Right cardiac atrium (tissue), 5 donors: ENCODE data around the gene DIP2C. TPM values are rescaled to one million over a fixed set of nuclear protein-coding genes. Genes with fewer than 3 reads are reported as not detected.
"Not testable (repeated sequence)": the region's sequence is repeated elsewhere in the genome, so short reads cannot be mapped to it uniquely, and the experiment has no call there.

Source experiments
- ATAC-seq, 2 donors: fragments of 200-7000 bp; cut with Tn5 transposase; one replicate each; pipeline versions ENCODE4 v1.8.0 to v1.9.1; 2020; ENCODE audit warnings: moderate library complexity in 2 of 2, mild to moderate bottlenecking in 1 of 2
- DNase-seq, 3 donors: peaks; one replicate each; pipeline ENCODE4 v3.0.0-alpha.2; 2020
- H3K27ac ChIP-seq: one replicate; pipeline ENCODE4 v1.5.1; 2013; ENCODE audit warnings: mild to moderate bottlenecking, low read length, control low read depth, moderate library complexity
- H3K27me3 ChIP-seq: one replicate; pipeline ENCODE4 v1.6.1; 2013; ENCODE audit not compliant: control insufficient read depth, insufficient read depth
- H3K4me1 ChIP-seq: one replicate; pipeline ENCODE4 v1.6.1; 2013; ENCODE audit warnings: low read length; ENCODE audit not compliant: control insufficient read depth, insufficient read depth
- H3K4me3 ChIP-seq: one replicate; pipeline ENCODE4 v1.5.1; 2013; ENCODE audit warnings: low read length, control low read depth
- H3K9me3 ChIP-seq: one replicate; pipeline ENCODE4 v1.6.1; 2013; ENCODE audit warnings: low read length; ENCODE audit not compliant: control insufficient read depth
- WGBS: extraction: QIAGEN DNeasy Blood & Tissue Kit; methylation state at CpG from one replicate; pipeline ENCODE4 v1.1.7; 2013; 5-methylcytosine and 5-hydroxymethylcytosine counted together
- intact Hi-C, 4 donors: fragments of 100-400 bp; cut with DNase I; formaldehyde crosslinking; loops; one replicate each; pipeline versions ENCODE4 v1.11.0 to v1.14.0; 2022 to 2023
- polyA plus RNA-seq: library from polyadenylated mRNA; stranded (reverse); fragments of 200-250 nt; gene quantifications from one replicate; pipeline ENCODE4 v1.2.3, GENCODE V29; 2013
- total RNA-seq, 4 donors: library from RNA; stranded (reverse); fragmentation: NEBNext Ultra II Directional; extraction: Animal tissue kit (Norgen Biotek cat#: 25700); gene quantifications; one replicate each; pipeline ENCODE4 v1.2.1, GENCODE V29; 2021
- donor health status: healthy with polysubstance abuse.
- donor health status: DM: no; HTN: yes; CAD: no.
- donor health status: DM: no; HTN: no; CAD: no.
- donor health status: DM: no; HTN: yes; CAD: no; lungs with severe emphysema.
- donor health status: DM: yes; HTN: yes; CAD: no.

Gene DIP2C
- total and polyA plus RNA-seq, 5 donors: 7.9 to 31.5 (median 25.5) TPM

DNA sequence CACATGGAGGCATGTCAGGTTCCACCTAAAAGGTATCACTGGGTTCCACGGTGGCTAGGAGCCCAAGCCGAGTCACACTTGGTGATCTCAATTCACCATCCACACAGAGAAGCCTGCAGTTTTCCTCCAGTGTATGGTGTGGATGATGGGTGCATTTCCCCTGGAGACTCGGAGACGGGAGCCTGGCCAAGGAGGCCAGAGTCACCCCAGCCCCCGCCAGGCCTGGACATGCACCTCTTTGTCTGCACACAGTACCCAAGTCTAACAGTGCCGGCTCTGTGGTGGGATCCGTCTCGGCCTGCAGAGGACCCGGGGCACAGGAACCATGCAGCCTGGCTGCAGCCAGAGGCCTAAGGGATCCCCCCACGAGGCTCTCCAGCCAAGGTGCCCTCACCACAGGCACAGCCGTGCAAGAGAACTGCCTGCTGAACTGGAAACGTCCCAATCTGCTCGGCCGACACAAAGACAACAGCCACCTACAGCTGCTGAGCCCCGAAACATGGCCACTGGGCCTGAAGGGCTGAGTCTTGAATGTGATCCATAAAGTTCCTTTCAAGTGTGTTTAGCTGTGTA lies 75.2 kb downstream of the DIP2C start:
- ATAC-seq: peak; percentile 7 to 8
- intact Hi-C loops: no loop called here
- no peaks in the 10 kb centered on the region for H3K27me3 ChIP-seq
- DNase-seq: no peak
- 71% methylated on average over 15 of the region's 15 CpGs for WGBS
- H3K9me3 ChIP-seq: no peaks in the 10 kb centered on the region
- H3K4me3 ChIP-seq: no peak overlapping the region
- H3K4me1 ChIP-seq: peaks cover 25% of the 10 kb centered on the region
- H3K27ac ChIP-seq: no peak overlapping the region

DNA sequence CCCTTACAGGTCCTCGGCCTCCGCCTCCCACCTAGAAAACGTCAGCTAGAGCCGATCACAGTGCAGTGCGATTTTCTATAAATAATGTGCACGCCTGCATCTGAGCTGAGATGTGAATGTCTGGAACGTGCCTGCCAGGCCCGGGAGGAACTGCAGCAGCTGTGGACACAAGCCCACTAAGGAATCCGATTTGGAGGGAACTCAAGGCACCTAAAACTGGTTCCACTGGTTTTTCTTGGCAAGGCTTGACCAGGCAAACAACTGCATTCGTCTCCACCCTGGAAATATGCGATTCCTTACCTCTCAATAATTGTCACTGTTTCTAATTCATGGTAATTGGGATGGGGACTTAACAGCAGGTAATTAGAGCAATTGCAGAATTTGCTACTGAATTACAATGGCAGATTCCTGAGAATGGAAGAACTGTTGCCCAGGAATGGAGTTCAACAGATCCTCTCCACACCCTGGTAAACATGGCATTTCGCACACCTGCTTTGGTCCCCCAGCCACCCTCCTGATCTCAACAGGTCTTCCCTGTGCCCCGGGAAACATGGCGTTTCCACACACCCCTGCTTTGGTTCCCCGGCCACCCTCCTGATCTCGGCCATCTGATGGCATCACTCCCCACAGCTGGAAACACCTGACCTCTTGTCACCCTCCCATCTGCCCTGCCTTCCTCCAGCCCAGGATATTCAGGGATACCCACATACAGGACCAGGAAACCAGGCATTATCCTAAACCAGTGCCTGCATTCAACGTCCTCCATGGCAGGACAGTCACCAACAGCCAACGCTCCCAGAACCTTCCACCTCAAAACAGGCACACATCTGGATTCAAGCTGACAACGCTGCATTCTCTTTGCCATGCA lies 76.0 kb downstream of the DIP2C start:
- no peak for DNase-seq
- H3K27ac ChIP-seq: no peak overlapping the region
- intact Hi-C loops: no loop called here

DNA sequence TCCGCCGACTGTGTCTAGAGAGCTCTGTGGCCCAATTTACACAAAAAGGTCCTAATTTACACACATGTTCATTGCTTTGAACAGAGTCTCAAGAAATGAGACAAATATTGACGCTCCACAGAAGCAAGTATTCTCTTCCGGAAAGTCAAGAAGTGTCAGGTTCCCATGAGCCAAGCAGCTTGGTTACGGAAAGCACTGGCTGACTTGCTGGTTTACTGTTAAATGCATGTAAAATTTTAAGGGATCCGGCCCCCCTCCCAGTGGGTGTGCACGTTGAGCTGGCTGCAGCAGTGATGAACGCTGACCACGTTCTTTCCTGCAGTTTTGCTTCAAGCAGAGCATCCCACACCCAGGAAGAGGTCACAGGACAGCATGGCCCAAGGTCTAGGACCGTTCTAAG lies 76.8 kb downstream of the DIP2C start:
- Histone ChIP-seq H3K4me3 (no peak overlapping the region), H3K9me3 (no peaks in the 10 kb centered on the region), H3K27ac (no peak overlapping the region), H3K27me3 (no peaks in the 10 kb centered on the region), H3K4me1 (peaks cover 23% of the 10 kb centered on the region)
- 74% methylated on average over 10 of the region's 10 CpGs for WGBS
- DNase-seq: no peak
- no peak for ATAC-seq
- intact Hi-C loops: no loop called here

More for the DNA sequence above, 76.0 kb downstream of the DIP2C start:
- peaks cover 25% of the 10 kb centered on the region for H3K4me1 ChIP-seq
- H3K9me3 ChIP-seq: no peaks in the 10 kb centered on the region
- no peaks in the 10 kb centered on the region for H3K27me3 ChIP-seq
- H3K4me3 ChIP-seq: no peak overlapping the region
- 69% methylated on average over 19 of the region's 19 CpGs for WGBS
- ATAC-seq: peak; percentile 62 to 73

DNA sequence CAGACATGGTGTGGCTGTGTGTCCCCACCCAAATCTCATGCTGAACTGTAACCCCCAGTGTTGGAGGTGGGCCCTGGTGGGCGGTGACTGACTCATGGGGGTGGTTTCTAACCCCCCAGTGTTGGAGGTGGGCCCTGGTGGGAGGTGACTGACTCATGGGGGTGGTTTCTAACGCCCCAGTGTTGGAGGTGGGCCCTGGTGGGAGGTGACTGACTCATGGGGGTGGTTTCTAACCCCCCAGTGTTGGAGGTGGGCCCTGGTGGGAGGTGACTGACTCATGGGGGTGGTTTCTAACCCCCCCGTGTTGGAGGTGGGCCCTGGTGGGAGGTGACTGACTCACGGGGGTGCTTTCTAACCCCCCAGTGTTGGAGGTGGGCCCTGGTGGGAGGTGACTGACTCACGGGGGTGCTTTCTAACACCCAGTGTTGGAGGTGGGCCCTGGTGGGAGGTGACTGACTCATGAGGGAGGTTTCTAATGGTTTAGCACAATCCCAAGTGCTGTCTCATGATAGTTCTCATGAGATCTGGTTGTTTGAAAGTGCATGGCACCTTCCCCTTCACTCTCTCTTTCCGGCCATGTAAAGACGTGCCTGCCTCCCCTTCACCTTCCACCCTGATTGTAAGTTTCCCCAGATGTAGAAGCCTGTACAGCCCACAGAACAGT lies 78.7 kb downstream of the DIP2C start:
- WGBS: 81% methylated on average over 7 of the region's 7 CpGs
- ATAC-seq, H3K27ac ChIP-seq, H3K4me3 ChIP-seq, intact Hi-C loops, H3K9me3 ChIP-seq, DNase-seq, H3K27me3 ChIP-seq: not testable (repeated sequence)
- peaks cover 20% of the 10 kb centered on the region for H3K4me1 ChIP-seq

DNA sequence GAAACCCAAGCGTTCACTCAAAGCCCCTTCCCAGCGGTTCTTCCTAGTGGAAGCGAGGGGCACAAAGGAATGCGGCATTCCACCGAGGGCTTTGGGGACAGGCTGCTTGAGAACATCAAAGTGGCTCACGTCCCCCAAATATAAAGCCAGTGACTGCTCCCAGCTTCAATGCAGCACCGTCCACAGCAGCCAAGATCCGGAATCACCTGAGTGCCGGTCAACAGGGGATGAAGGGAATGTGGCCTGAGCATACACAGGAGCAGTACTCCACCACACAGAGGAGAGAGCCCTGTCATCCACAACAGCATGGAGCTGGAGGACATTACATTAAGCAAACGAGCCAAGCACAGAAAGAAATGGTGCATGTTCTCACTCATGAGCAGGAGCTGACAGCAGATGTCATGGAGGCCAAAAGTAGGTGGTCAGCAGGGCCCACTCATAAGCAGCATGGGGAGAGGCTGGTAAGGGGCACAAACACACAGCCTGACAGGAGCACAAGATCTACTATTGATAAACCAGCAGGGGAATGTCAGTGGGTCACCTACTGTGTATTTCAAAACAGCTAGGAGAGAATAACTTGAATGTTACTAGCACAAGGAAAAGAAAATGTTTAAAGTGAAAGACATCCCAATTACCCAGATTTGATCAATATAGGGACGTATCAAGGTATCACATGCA lies 79.5 kb downstream of the DIP2C start:
- Histone ChIP-seq H3K27ac (peak overlapping the region; percentile 45), H3K9me3 (no peaks in the 10 kb centered on the region), H3K4me3 (no peak overlapping the region), H3K4me1 (peaks cover 18% of the 10 kb centered on the region), H3K27me3 (no peaks in the 10 kb centered on the region)
- WGBS: 70% methylated on average over 11 of the region's 11 CpGs
- DNase-seq: no peak
- no peak for ATAC-seq
- intact Hi-C loops: no loop called here

DNA sequence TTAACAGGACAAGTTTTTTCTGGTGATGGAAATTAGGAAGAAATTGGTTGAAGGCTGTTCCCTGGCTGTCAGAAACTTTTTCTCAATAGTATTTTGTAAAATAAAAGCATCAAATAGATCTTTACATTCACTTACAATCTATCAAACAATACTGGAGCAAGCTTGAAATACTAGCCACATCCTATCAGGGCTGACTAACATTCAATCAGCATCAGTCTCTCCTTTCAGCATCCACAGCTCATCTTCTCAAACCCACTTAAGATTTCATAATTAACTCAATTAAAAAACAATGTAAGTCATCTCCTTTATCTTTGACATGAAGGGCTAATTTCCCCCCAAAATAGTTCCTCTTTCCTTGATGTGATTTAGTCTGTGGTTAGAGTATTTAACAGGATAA lies 80.2 kb downstream of the DIP2C start:
- H3K27ac ChIP-seq: no peak overlapping the region
- intact Hi-C loops: no loop called here
- H3K27me3 ChIP-seq: no peaks in the 10 kb centered on the region
- peaks cover 15% of the 10 kb centered on the region for H3K4me1 ChIP-seq
- DNase-seq (no peak), ATAC-seq (no peak)
- no peaks in the 10 kb centered on the region for H3K9me3 ChIP-seq
- no peak overlapping the region for H3K4me3 ChIP-seq

DNA sequence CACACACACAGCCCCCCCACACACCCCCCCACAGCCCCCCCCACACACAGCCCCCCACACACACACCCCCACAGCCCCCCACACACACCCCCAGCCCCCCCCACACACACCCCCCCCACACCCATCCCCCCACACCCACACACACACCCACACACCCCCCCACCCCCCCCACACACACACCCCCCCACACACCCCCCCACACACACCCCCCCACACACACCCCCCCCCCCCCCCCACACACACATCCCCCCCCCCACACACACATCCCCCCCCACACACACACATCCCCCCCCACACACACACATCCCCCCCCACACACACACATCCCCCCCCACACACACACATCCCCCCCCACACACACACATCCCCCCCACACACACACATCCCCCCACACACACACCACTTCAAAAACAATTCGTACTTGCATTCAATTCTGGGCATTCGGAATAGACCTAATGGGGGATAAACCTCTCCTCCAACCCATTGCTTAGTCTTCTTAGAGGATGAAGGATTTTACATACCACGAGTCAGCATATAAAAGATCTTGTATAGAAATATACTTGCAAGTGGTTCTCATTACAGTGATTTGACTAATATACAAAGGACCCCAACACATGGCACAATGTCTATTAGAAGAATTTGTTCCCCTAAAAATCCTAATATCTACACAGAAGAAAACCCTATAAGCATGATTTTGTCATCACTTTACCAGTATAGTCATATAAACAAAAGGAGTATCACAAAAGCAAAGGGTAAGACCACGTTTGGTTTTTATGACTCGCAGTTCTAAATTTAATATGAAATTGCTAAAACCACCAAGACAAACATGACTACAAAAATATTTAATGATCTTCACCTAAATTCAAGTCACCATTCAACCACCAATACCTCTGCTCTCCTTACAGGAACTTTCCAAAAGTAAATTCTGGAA lies 80.9 kb downstream of the DIP2C start:
- Histone ChIP-seq H3K4me3 (no peak overlapping the region), H3K4me1 (peaks cover 8% of the 10 kb centered on the region), H3K27me3 (no peaks in the 10 kb centered on the region), H3K9me3 (no peaks in the 10 kb centered on the region), H3K27ac (no peak overlapping the region)
- no peak for ATAC-seq
- 72% methylated on average over 5 of the region's 5 CpGs for WGBS
- intact Hi-C loops: no loop called here
- DNase-seq: no peak

DNA sequence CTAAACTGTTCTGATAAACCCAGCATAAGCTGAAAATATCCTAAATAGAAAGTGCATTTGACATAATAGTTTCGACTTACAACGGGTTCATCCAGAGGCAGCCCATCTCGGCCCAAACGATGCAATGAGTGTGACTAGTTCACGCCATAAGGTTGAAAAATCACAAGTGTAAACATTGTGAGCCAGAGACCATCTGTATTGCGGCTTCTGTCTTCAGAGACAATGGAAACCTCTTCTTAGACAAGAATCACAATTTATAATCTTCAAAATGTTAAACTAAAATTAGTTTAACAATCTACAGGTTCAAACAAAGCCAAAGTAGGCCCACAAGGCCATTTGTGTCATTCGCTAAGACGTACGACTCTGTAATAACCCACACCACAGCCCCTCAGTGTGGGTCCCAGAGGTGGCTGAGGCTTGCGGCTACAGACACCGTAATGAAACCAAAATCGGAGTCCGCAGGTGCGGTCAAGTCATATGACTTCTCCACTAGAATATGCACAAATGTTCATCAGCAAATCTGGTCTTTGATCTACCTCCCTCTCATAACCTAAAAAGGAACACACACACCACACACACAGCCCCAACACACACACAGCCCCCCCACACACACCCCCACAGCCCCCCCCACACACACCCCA lies 81.8 kb downstream of the DIP2C start:
- no peaks in the 10 kb centered on the region for H3K9me3 ChIP-seq
- DNase-seq: no peak
- H3K27me3 ChIP-seq: no peaks in the 10 kb centered on the region
- H3K27ac ChIP-seq: no peak overlapping the region
- 93% methylated on average over 14 of the region's 14 CpGs for WGBS
- no peak for ATAC-seq
- H3K4me3 ChIP-seq: no peak overlapping the region
- peaks cover 7% of the 10 kb centered on the region for H3K4me1 ChIP-seq
- intact Hi-C loops: no loop called here

DNA sequence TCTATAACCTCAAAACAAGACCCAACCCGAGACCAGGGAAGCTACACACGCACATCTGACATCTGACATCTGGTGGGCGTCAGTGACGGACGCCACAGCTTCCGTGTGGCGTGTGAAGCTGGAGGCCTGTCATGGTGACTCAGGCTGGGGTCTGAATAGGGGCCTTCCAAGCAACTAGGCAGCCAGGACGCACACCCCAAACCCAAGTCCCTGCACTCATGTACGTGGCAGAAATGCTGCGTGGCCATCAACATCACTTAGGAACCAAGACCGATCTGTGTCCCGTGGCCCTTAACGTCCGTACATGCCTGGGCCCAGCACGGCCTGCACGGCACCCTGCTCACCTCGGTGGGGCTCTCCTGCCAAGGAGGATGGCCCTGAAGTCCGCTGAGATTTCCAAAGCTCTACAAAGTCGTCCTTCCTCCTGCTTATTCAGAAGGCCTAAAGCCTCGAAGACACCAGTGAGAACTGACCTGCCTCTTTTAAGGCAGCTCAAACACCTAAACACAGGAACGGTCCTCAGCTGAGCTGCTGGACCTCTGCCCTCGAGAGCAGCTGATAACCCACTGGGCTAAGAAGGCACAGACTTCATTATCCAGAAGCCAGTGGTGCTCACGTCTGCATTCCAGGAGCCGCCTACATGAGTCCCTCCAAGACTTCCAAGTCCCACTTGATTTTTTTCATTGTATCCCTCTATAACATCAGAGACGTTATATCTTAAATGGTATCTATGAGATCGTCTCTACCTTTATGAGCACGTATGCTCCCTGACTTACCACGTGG lies 82.5 kb downstream of the DIP2C start:
- intact Hi-C loops: no loop called here
- Histone ChIP-seq H3K27ac (no peak overlapping the region), H3K27me3 (no peaks in the 10 kb centered on the region), H3K4me3 (no peak overlapping the region), H3K4me1 (peaks cover 7% of the 10 kb centered on the region), H3K9me3 (no peaks in the 10 kb centered on the region)
- DNase-seq: no peak
- WGBS: 82% methylated on average over 28 of the region's 28 CpGs
- peak in 1 of 2 donors; percentile 17 for ATAC-seq
